IMR-90 (cell line): ENCODE measurements around the gene ITPR3. TPM values are rescaled to one million over a fixed set of nuclear protein-coding genes. Genes with fewer than 3 reads are reported as not detected.

ENCODE experiments used
- ATAC-seq: fragments of 200-7000 bp; cut with Tn5 transposase; 2 replicates; pipeline ENCODE4 v1.9.1; 2020; ENCODE audit warnings: low read depth, mild to moderate bottlenecking, moderate library complexity
- BruUV-seq: library from RNA; stranded (reverse); fragments of 400-500 nt; replicated peaks from 2 replicates; lab custom pipeline; 2021; lab: Mats Ljungman, UMichigan
- CTCF ChIA-PET: fragments of 300-600 bp; formaldehyde crosslinking; extraction: SDS; loops from one replicate; lab custom pipeline; 2021; ENCODE audit warnings: antibody characterized with exemption; lab: Yijun Ruan, JAX
- POLR2A ChIA-PET: fragments of 300-600 bp; sonication (Branson Sonifier 250); formaldehyde crosslinking; loops from one replicate; lab custom pipeline; 2022; ENCODE audit warnings: antibody characterized with exemption; ENCODE audit not compliant: unreplicated experiment; lab: Charles Lee
- DNase-seq: peaks from one replicate; pipeline ENCODE4 v3.0.0; 2013
- H2AFZ ChIP-seq: replicated peaks from 2 replicates; pipeline ENCODE3; 2013; ENCODE audit warnings: low read length, mild to moderate bottlenecking; ENCODE audit not compliant: poor library complexity
- H2AK5ac ChIP-seq: 2 replicates; pipeline ENCODE4 v1.6.1; 2013; ENCODE audit warnings: low read depth, low read length, inconsistent platforms
- H2AK9ac ChIP-seq: replicated peaks from 2 replicates; pipeline ENCODE3; 2013; ENCODE audit warnings: mild to moderate bottlenecking, low read depth, low read length, moderate library complexity; ENCODE audit not compliant: poor library complexity
- H2BK120ac ChIP-seq: 2 replicates; pipeline ENCODE4 v1.6.1; 2013; ENCODE audit warnings: low read depth, low read length, inconsistent platforms
- H2BK15ac ChIP-seq: 3 replicates; pipeline ENCODE4 v1.6.1; 2013; ENCODE audit warnings: low read depth, low read length, inconsistent platforms
- H2BK20ac ChIP-seq: 2 replicates; pipeline ENCODE4 v1.6.1; 2013; ENCODE audit warnings: low read depth, mild to moderate bottlenecking, inconsistent platforms, low read length, moderate library complexity
- H2BK5ac ChIP-seq: 2 replicates; pipeline ENCODE4 v1.6.1; 2013; ENCODE audit warnings: mild to moderate bottlenecking, low read depth, low read length, inconsistent platforms; ENCODE audit not compliant: poor library complexity, severe bottlenecking
- H3K14ac ChIP-seq: replicated peaks from 2 replicates; pipeline ENCODE4 v1.6.1; 2013; ENCODE audit warnings: low read depth, low read length, inconsistent platforms
- H3K18ac ChIP-seq: 2 replicates; pipeline ENCODE4 v1.6.1; 2013; ENCODE audit warnings: low read depth, low read length, control low read depth
- H3K23ac ChIP-seq: 2 replicates; pipeline ENCODE4 v1.6.1; 2013; ENCODE audit warnings: low read depth, low read length, inconsistent platforms
- H3K27ac ChIP-seq: 2 replicates; pipeline ENCODE4 v1.5.1; 2013; ENCODE audit warnings: mild to moderate bottlenecking, control low read depth, low read length; ENCODE audit not compliant: insufficient read depth
- H3K27me3 ChIP-seq: 2 replicates; pipeline ENCODE4 v1.6.1; 2013; ENCODE audit warnings: low read length; ENCODE audit not compliant: control insufficient read depth, insufficient read depth
- H3K36me3 ChIP-seq: 2 replicates; pipeline ENCODE4 v1.6.1; 2013; ENCODE audit warnings: low read length, mixed read lengths; ENCODE audit not compliant: control insufficient read depth, insufficient read depth
- H3K4ac ChIP-seq: 2 replicates; pipeline ENCODE4 v1.6.1; 2013; ENCODE audit warnings: low read depth, low read length, inconsistent platforms
- H3K4me1 ChIP-seq: 2 replicates; pipeline ENCODE4 v1.6.1; 2013; ENCODE audit warnings: low read length, mixed read lengths; ENCODE audit not compliant: control insufficient read depth, insufficient read depth
- H3K4me2 ChIP-seq: 2 replicates; pipeline ENCODE4 v1.6.1; 2013; ENCODE audit warnings: low read depth, mild to moderate bottlenecking, control low read depth, low read length, moderate library complexity
- H3K4me3 ChIP-seq: 2 replicates; pipeline ENCODE4 v1.5.1; 2013; ENCODE audit warnings: low read depth, mild to moderate bottlenecking, control low read depth, low read length, moderate library complexity; ENCODE audit not compliant: insufficient read depth
- H3K56ac ChIP-seq: 2 replicates; pipeline ENCODE4 v1.6.1; 2013; ENCODE audit warnings: low read length, inconsistent platforms; ENCODE audit not compliant: insufficient read depth; ENCODE audit errors: extremely low read depth
- H3K79me1 ChIP-seq, 2 experiments: 2 replicates each; pipeline ENCODE4 v1.6.1; 2013; ENCODE audit warnings: low read length in 2 of 2, inconsistent platforms in 1 of 2, low read depth in 1 of 2
- H3K9ac ChIP-seq: 2 replicates; pipeline ENCODE4 v1.6.1; 2013; ENCODE audit warnings: low read depth, low read length, control low read depth
- H3K9me1 ChIP-seq: 2 replicates; pipeline ENCODE4 v1.6.1; 2013; ENCODE audit warnings: low read length, inconsistent platforms; ENCODE audit not compliant: insufficient read depth
- H3K9me3 ChIP-seq: 2 replicates; pipeline ENCODE4 v1.6.1; 2013; ENCODE audit warnings: low read length; ENCODE audit not compliant: control insufficient read depth, insufficient read depth
- H4K20me1 ChIP-seq: 2 replicates; pipeline ENCODE4 v1.6.1; 2013; ENCODE audit warnings: low read length, inconsistent platforms; ENCODE audit not compliant: insufficient read depth
- H4K5ac ChIP-seq: 2 replicates; pipeline ENCODE4 v1.6.1; 2013; ENCODE audit warnings: mild to moderate bottlenecking, low read depth, low read length, control low read depth
- H4K8ac ChIP-seq, 2 experiments: 2 replicates each; pipeline ENCODE4 v1.6.1; 2013; ENCODE audit warnings: low read depth in 2 of 2, low read length in 2 of 2, control low read depth in 1 of 2, inconsistent platforms in 1 of 2
- H4K91ac ChIP-seq: 2 replicates; pipeline ENCODE4 v1.6.1; 2013; ENCODE audit warnings: low read depth, low read length, inconsistent platforms; ENCODE audit not compliant: insufficient read depth
- BHLHE40 ChIP-seq: fragments of 150-350 bp; IDR thresholded peaks from 2 replicates; pipeline ENCODE4 v1.6.1; 2016; ENCODE audit warnings: mild to moderate bottlenecking, low read depth, low read length
- CHD1 ChIP-seq: IDR thresholded peaks from 2 replicates; pipeline ENCODE4 v1.6.1; 2012; ENCODE audit warnings: low read depth, low read length, improper control_type of control experiment
- ELK1 ChIP-seq: fragments of 150-350 bp; IDR thresholded peaks from 2 replicates; pipeline ENCODE4 v1.6.1; 2016; ENCODE audit warnings: low read depth, mild to moderate bottlenecking, low read length, moderate library complexity, borderline replicate concordance
- MAFK ChIP-seq: IDR thresholded peaks from 2 replicates; pipeline ENCODE4 v1.6.1; 2012; ENCODE audit warnings: low read depth, low read length, improper control_type of control experiment
- MAZ ChIP-seq: IDR thresholded peaks from 2 replicates; pipeline ENCODE4 v1.6.1; 2012; ENCODE audit warnings: low read depth, mild to moderate bottlenecking, low read length, improper control_type of control experiment, moderate library complexity, borderline replicate concordance
- USF2 ChIP-seq: fragments of 150-350 bp; IDR thresholded peaks from 2 replicates; pipeline ENCODE4 v1.6.1; 2017; ENCODE audit warnings: mild to moderate bottlenecking, antibody characterized with exemption, low read length, low read depth
- WGBS, 2 experiments: methylation state at CpG; one replicate each; pipeline versions ENCODE4 v1.1.5 to v1.1.7; 2013; ENCODE audit warnings: missing lambda C conversion rate in 2 of 2; ENCODE audit not compliant: insufficient read length in 1 of 2; ENCODE audit errors: extremely low coverage in 2 of 2; 5-methylcytosine and 5-hydroxymethylcytosine counted together
- dilution Hi-C: fragments of 300-500 bp; cut with HindIII; formaldehyde crosslinking; loops from one replicate; pipeline ENCODE4 v1.14.3; 2018; ENCODE audit warnings: low sequenced_read_pairs; ENCODE audit not compliant: unreplicated experiment
- in situ Hi-C: fragments of 300-500 bp; cut with MboI; formaldehyde crosslinking; loops from 3 replicates; pipeline ENCODE4 v1.14.3; 2019; ENCODE audit warnings: low sequenced_read_pairs, inconsistent platforms, mixed read lengths
- intact Hi-C: fragments of 100-400 bp; cut with micrococcal nuclease; formaldehyde crosslinking; loops from 2 replicates; pipeline ENCODE4 v1.10.0; 2022
- polyA plus RNA-seq, 3 experiments: library from polyadenylated mRNA; depleted of rRNA; stranded (reverse); fragments of >200 nt; gene quantifications; 2 replicates each; pipeline ENCODE4 v1.2.3, GENCODE V29; 2012; ENCODE audit warnings: low replicate concordance in 1 of 3
- total RNA-seq: library from RNA; depleted of rRNA; stranded (reverse); fragments of >200 nt; gene quantifications from 2 replicates; pipeline ENCODE4 v1.2.3, GENCODE V29; 2012

Gene ITPR3
- total and polyA plus RNA-seq, 2 of the 4 experiments (the other 2 are of a cell fraction), result 1.6 to 3.7 TPM

GRCh38 chr6:33742092-33742491, 121.0 kb downstream of the ITPR3 start:
- Histone ChIP-seq H3K56ac (no peak overlapping the region), H3K14ac (no peak overlapping the region), H2AK9ac (no peak overlapping the region), H3K18ac (no peak overlapping the region), H3K79me1 (no peaks in the 10 kb centered on the region; a peak in 1 of 4 replicates), H4K91ac (no peak overlapping the region), H2BK15ac (no peak overlapping the region), H4K5ac (no peak overlapping the region), H3K27me3 (peaks cover 8% of the 10 kb centered on the region; the same call in 1 of the 2 replicates), H3K9ac (no peak overlapping the region), H2AK5ac (no peak overlapping the region), H4K20me1 (no peaks in the 10 kb centered on the region; the same call in 1 of the 2 replicates), H3K36me3 (no peaks in the 10 kb centered on the region), H3K4ac (no peak overlapping the region), H4K8ac (no peak overlapping the region), H3K27ac (no peak overlapping the region), H2BK20ac (no peak overlapping the region), H3K9me3 (no peaks in the 10 kb centered on the region), H2BK120ac (no peak overlapping the region), H2BK5ac (no peak overlapping the region), H3K4me2 (no peak overlapping the region), H3K4me3 (no peak overlapping the region), H2AFZ (peak overlapping the region; percentile 10), H3K9me1 (peaks cover 8% of the 10 kb centered on the region), H3K4me1 (peaks cover 22% of the 10 kb centered on the region), H3K23ac (no peak overlapping the region)
- intact Hi-C loops (no loop called here), dilution Hi-C loops (no loop called here), in situ Hi-C loops (no loop called here)
- 71% methylated on average over 6 of the region's 9 CpGs; no CpG with 5 or more reads in 1 of the 2 experiments for WGBS, 2 experiments
- CTCF ChIA-PET, result no interaction called here
- TF ChIP-seq BHLHE40 (no peak), ELK1 (no peak), USF2 (peak; percentile 50), CHD1 (no peak), MAZ (no peak), MAFK (no peak)
- ATAC-seq (no peak), DNase-seq (no peak)
- POLR2A ChIA-PET, result no interaction called here
- BruUV-seq, result no TSS peak
